Measurements from ENCODE around the gene EPM2A.

EPM2A gene

DNA sequence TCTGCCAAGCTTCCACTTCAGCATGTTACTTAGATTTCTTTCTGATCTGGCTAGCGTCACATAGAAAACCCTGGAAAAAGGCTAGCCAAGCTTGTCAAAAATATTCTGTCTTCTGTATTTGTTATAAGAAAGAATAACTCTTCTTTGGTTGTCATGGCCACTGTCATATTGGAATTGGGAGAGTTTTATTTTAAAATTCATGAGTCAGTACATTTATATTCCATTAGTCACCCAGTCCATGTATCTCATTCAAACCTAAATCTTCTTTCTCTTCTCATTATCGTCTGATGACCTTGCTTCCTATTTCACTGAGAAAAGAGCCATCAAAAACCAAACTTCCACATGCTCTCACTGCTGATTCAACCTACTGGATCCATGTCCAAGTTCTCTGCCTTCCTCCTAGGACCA lies 65.7 kb downstream of the EPM2A start:
- no peak for DNase-seq

GRCh38 chr6:145668844-145669243 lies 66.5 kb downstream of the EPM2A start:
- no peak for DNase-seq

- DNase-seq = no peak
Measured at GRCh38 chr6:145660676-145661075, 74.6 kb downstream of the EPM2A start.

DNA sequence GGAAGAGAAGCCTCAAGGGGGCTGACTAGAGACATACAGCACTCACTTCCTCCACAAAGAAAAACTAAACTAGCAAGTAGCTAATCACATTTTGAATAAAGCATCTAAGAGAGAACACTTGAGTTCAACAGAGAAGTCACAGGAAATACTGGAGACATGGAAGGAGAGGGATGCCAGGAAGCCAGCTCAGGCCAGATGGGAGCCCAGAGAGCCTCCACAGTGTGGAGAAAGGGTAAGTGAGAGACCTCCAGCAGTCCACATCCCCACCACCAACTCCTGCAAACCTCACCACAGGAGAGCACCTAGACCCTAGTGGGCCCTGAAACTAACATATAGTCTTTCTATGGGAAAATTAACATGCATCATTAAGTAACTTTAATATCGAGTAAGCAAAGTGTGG lies 79.2 kb downstream of the EPM2A start:
- DNase-seq = no peak

- no peak for DNase-seq
Measured at GRCh38 chr6:145652572-145652971, 82.7 kb downstream of the EPM2A start.

DNA sequence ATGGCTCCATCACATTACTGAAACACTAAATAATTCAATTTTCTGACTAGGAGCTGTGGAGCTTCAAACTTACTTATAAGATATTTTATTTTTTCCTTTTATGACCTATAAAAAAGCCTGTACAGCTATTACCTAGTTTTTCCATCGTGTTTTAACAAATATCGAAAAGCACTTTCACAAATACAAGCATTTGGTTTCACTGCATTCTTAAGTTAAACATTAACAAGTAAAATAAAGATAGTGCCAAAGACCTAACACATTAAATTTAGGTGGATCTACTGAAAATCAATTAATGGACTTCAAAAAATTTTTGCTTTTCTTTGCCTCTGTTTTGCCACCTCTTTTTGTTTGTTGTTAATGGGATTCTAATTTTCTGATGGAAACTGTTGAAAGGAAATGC lies 83.3 kb downstream of the EPM2A start:
- DNase-seq = no peak

DNA sequence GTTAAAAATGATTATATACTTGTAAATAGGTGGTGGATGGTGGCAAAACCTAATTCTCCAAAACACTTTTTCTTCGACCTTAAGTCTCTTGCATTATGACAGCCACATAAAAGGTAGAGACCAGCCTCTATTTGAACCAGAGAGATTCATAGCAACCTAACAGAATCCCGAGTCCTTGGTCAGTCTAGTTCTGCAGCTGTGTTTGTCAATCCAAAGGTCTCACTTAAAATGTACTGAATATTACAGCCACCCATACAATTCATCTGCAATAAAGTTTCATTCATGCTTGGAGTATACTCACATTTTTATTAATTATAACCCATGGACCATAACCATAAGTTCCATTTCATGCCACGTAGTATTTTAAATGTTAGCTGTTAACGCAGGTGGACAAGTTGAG lies 87.2 kb downstream of the EPM2A start:
- no peak for DNase-seq

DNA sequence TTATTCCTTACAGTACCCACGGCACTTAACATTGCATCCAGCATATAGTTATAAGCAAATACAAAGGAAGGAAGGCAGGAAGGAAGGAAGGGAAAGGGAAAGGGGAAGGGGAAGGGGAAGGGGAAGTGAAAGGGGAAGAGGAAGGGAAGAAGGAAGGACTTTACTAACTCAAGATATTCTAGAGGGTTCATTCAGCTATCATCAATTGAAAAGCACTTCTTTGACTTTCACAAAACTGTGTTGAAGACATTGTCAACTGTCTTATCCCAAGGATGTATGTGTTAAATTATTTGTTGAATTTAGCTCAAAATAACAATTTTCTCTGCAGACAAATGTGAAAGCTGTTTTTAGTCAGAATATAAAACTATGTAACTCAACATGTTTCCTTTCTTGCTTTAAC lies 87.7 kb downstream of the EPM2A start:
- DNase-seq = no peak

GRCh38 chr6:145643760-145644159 lies 91.6 kb downstream of the EPM2A start:
- DNase-seq = no peak

GRCh38 chr6:145633981-145634627 lies 101.2 kb downstream of the EPM2A start:
- DNase-seq = peak; percentile 37

- no peak for DNase-seq
Measured at GRCh38 chr6:145632971-145633370, 102.3 kb downstream of the EPM2A start.

- DNase-seq = peak; percentile 32
Measured at GRCh38 chr6:145631374-145631773, 103.9 kb downstream of the EPM2A start.

DNA sequence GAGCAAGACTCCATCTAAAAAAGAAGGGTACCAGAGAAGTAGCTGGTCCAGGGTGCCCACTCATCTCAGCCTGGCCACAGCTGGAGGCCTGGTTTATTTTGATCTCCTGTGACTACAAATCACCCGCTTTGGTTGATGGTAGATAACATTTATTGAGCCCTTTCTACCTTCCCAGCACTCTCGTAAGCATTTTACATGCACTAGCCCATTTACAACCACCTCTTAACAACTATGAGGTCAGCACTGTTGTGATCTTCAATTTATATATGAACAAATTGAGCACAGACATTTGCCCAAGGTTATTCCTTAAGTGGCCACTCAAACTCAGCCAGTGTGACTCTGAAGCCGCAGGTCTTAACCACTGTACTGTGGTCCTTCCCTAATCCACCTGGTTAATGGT lies 104.7 kb downstream of the EPM2A start:
- no peak for DNase-seq

DNA sequence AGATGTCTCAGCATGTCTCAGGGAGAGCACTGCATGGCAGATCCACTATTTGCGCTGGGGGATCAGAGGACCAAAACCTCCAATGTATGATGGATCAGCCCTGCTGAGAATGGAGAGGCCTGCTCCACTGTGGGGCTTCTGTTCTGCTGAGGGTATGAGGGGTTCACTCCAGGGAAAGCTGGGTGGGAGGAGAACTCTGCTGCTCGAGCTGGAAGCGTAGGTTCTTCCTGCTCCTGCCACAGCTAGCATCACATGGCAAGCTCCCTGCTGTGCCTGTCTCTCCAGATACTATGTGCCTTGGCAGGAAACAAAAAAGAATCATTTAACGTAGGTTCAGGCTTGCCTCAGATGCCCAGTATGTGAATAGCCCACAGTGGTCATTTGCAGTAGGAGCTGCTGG lies 105.8 kb downstream of the EPM2A start:
- no peak for DNase-seq

DNA sequence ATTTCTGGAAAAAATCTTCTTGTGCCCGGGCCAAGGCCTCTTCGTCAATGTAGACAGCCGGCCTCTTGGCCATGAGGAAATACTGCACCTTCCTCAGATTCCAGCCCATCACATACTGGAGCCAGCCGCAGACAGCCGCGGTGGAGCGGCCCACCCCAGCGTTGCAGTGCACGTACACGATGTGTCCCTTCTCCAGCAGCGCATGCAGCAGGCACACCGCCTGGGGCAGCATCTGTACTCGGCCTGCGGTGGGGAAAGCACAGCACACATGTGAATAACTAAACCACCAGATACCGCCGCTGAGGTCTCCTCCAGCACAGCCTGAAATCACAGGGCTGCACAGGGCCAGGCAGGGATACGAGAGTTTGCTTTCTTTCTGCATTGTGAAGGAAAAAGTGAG lies 107.9 kb downstream of the EPM2A start:
- DNase-seq = no peak

GRCh38 chr6:145626857-145627256 lies 108.5 kb downstream of the EPM2A start:
- DNase-seq = no peak

DNA sequence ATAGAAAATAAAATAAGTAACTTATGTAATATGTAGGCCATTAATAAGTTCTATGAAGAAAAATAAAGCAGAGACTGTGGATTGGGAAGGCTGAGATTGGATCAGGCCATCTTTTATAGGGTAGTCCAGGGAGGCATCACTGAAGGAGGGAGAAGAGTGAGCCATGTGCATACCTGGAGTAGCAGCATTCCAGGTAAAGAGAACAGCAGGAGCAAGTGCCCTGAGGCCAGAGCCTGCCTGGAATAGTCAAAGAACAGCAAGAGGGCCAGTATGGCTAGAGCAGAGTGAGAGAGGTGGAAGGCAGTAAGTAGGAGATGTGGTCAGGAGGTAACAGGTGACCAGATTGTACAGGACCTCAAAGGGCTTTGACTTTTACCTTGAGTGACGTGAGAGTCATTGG lies 112.1 kb downstream of the EPM2A start:
- DNase-seq = no peak

DNA sequence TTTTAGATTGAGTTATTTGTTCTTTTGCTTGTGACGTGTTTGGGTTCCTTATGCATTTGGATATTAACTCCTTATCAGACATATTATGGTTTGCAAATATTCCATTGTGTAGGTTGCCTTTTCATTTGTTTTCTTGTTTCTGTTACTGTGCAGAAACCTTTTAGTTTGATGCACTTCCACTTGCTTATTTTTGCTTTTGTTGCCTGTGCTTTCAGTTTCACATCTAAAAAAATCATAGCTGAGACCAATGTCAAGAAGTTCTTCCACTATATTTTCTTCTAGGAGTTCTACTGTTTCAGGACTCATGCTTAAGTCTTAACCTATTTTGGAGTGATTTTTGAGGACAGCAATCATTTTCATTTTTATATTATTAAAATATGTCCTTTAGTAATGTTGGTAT lies 113.5 kb downstream of the EPM2A start:
- DNase-seq = no peak

GRCh38 chr6:145620088-145620487 lies 115.2 kb downstream of the EPM2A start:
- no peak for DNase-seq

GRCh38 chr6:145609521-145609920 lies 125.8 kb downstream of the EPM2A start:
- DNase-seq = no peak

DNA sequence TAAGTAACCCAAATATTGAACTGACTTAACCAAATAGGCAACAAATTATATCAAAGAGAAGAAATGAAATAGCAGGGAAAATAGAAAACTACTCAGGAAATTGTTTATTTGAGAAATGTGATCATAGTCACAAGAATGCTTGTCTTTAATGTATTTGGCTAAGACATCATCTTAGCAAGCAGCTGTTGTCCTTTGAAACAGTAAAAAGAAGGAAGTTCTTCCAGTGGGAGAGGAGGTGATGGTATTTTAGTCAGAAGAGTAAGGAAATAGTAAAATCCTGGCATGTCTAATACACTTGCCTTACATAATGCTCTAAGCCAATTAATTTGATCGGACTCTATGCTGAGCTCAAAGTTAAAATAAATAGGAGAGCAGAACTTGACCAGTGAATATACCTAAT lies 126.5 kb downstream of the EPM2A start:
- no peak for DNase-seq

DNA sequence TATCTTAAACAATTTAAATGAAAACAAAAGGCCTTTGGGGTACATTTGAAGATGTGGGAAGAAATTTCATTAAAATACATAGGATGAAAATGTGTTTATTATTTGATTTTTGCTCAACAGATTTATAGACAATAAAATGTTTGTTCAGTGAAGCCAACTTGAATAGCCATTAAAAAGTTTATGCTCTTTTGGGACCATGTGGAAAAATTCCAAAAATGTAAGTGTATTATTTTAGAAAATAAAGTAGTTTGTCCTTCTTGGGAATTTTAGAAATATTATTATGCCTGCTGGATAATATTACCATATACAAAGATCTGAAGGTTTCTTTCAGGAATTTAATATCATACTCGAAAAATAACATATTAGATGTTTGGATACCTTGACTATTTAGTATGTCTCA lies 131.3 kb downstream of the EPM2A start:
- DNase-seq = no peak

GRCh38 chr6:145603424-145603833 lies 131.9 kb downstream of the EPM2A start:
- DNase-seq = no peak

DNA sequence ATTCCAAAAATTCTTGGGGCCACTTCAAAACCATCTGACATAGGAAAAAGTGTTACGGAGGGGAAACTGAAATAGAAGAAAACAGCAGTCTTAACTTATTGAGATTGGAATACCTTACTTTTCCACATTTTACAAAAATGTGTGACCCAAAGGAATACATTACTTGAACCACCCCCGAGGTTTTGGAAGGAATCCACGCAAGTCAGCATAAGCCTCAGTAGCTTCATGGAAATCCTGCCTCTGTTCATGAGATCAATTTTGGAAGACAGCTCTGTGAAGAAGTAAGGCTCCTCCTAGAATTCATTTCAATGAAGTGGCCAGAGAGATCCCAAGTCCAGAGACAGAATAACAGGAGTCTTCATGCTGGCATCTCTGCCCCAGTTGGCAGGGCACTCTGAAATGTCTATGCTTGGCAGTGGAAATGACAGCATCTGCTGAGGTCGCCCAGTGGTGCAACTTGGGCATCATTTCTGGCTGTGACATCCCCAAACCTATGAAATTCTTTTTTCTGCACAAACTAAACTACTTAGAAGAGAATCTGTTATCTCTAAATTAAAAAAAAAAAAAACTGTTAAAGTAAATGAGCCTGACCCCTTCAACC lies 132.5 kb downstream of the EPM2A start:
- DNase-seq = no peak

DNA sequence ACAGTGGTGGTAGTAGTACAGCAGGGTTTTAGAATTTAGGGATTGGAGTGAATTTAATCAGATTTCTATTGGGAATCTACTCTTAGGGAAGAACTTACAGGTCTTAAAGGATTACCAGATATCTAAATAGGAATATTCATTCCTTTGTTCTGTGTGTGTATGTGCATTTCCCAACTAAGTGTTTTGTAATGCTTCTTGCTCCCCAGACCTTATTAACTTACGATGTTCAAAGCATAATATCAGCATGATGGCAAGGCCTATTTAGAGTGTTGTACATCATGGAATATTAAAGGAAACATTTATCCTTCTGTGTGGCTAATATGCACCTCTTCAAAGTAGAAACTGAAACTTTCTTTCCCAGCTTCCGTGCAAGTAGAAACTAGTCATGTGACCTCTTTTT lies 133.9 kb downstream of the EPM2A start:
- DNase-seq = no peak

Data from NCI-H2029 (cell line).